SK-N-SH (cell line): ENCODE results near the gene DAB2IP. TPM values are rescaled to one million over a fixed set of nuclear protein-coding genes. Genes with fewer than 3 reads are reported as not detected.

Experiments used
- CTCF ChIA-PET: fragments of 300-600, 350-600 bp; formaldehyde crosslinking; extraction: SDS; loops from one replicate; lab custom pipeline; 2021; lab: Yijun Ruan, JAX
- POLR2A ChIA-PET: fragments of 350-600 bp; sonication (Branson Sonifier 250); formaldehyde crosslinking; extraction: SDS; loops from one replicate; lab custom pipeline; 2020; ENCODE audit warnings: antibody characterized with exemption, inconsistent platforms; lab: Yijun Ruan, JAX
- DNase-seq: peaks from one replicate; pipeline ENCODE4 v3.0.0; 2012
- H2AFZ ChIP-seq: fragments of 200-600 bp; sonication (generic); 2 replicates; pipeline ENCODE4 v1.8.1; 2016; ENCODE audit warnings: antibody characterized with exemption, mild to moderate bottlenecking, low read depth
- H3F3A ChIP-seq: fragments of 200-600 bp; sonication (generic); replicated peaks from 2 replicates; pipeline ENCODE3; 2016; ENCODE audit warnings: antibody characterized with exemption, mild to moderate bottlenecking; ENCODE audit not compliant: insufficient read depth
- H3K27ac ChIP-seq, 2 experiments: fragments of 200-500 bp in 1 of 2; fragments of 200-600 bp in 1 of 2; sonication (Bioruptor generic) in 1 of 2; sonication (generic), shearing (Covaris generic) in 1 of 2; 2 replicates each; pipeline versions ENCODE4 v1.5.1 to v1.6.1; 2014 to 2016; ENCODE audit warnings: low read depth in 2 of 2, inconsistent platforms in 1 of 2, low read length in 1 of 2, mild to moderate bottlenecking in 1 of 2, mixed read lengths in 1 of 2
- H3K27me3 ChIP-seq: fragments of 200-600 bp; sonication (generic), shearing (Covaris generic); 2 replicates; pipeline ENCODE4 v1.6.1; 2016; ENCODE audit warnings: mixed run types; ENCODE audit not compliant: insufficient read depth
- H3K36me3 ChIP-seq, 2 experiments: fragments of 200-500 bp in 1 of 2; fragments of 200-600 bp in 1 of 2; sonication (Bioruptor generic) in 1 of 2; sonication (generic) in 1 of 2; replicated peaks in 1 of 2; 2 replicates each; pipeline versions ENCODE3 to v1.5.1; 2014 to 2016; ENCODE audit warnings: low read length in 1 of 2, mild to moderate bottlenecking in 1 of 2; ENCODE audit not compliant: insufficient read depth in 2 of 2, control insufficient read depth in 1 of 2
- H3K4me1 ChIP-seq, 2 experiments: fragments of 200-500 bp in 1 of 2; fragments of 200-600 bp in 1 of 2; sonication (Bioruptor generic) in 1 of 2; sonication (generic), shearing (Covaris generic) in 1 of 2; 2 replicates each; pipeline versions ENCODE4 v1.5.1 to v1.6.1; 2014 to 2016; ENCODE audit warnings: low read depth in 1 of 2, low read length in 1 of 2, mixed run types in 1 of 2; ENCODE audit not compliant: insufficient read depth in 2 of 2, control insufficient read depth in 1 of 2
- H3K4me2 ChIP-seq: fragments of 200-600 bp; sonication (generic), shearing (Covaris generic); 2 replicates; pipeline ENCODE4 v1.6.1; 2017; ENCODE audit warnings: mixed run types
- H3K4me3 ChIP-seq, 2 experiments: fragments of 200-500 bp in 1 of 2; fragments of 200-600 bp in 1 of 2; sonication (Bioruptor generic) in 1 of 2; sonication (generic), shearing (Covaris generic) in 1 of 2; 2 replicates each; pipeline versions ENCODE4 v1.5.1 to v1.8.1; 2014 to 2016; ENCODE audit warnings: low read depth in 2 of 2, inconsistent platforms in 1 of 2, low read length in 1 of 2, mild to moderate bottlenecking in 1 of 2, mixed read lengths in 1 of 2, moderate library complexity in 1 of 2
- H3K79me2 ChIP-seq: fragments of 200-600 bp; sonication (generic); 2 replicates; pipeline ENCODE4 v1.8.1; 2017; ENCODE audit warnings: mild to moderate bottlenecking; ENCODE audit not compliant: insufficient read depth
- H3K9ac ChIP-seq: fragments of 200-600 bp; sonication (generic); 2 replicates; pipeline ENCODE4 v1.6.1; 2017; ENCODE audit warnings: mixed run types
- H3K9me2 ChIP-seq: fragments of 200-600 bp; sonication (generic); 2 replicates; pipeline ENCODE4 v1.6.1; 2017; ENCODE audit warnings: mixed run types
- H3K9me3 ChIP-seq: fragments of 200-600 bp; sonication (generic); 2 replicates; pipeline ENCODE4 v1.6.1; 2017; ENCODE audit warnings: mixed run types, mild to moderate bottlenecking, moderate library complexity
- H4K20me1 ChIP-seq: fragments of 200-600 bp; sonication (generic); 2 replicates; pipeline ENCODE4 v1.6.1; 2017; ENCODE audit warnings: mild to moderate bottlenecking, mixed run types; ENCODE audit not compliant: insufficient read depth
- CHD2 ChIP-seq: fragments of 150-350 bp; IDR thresholded peaks from 2 replicates; pipeline ENCODE4 v1.6.1; 2018; ENCODE audit warnings: low read length; ENCODE audit not compliant: partially characterized antibody
- CTCF ChIP-seq: fragments of 200-600 bp; sonication (generic); IDR thresholded peaks from 2 replicates; pipeline ENCODE4 v1.6.1; 2017; ENCODE audit warnings: antibody characterized with exemption, mild to moderate bottlenecking, moderate library complexity
- ELF1 ChIP-seq: IDR thresholded peaks from 2 replicates; pipeline ENCODE4 v1.4.0; 2012
- FOXJ3 ChIP-seq: sonication (generic); formaldehyde crosslinking; IDR thresholded peaks from 2 replicates; pipeline ENCODE4 v1.5.1; 2020; ENCODE audit warnings: mild to moderate bottlenecking, missing genetic modification reagents
- FOXM1 ChIP-seq: IDR thresholded peaks from 2 replicates; pipeline ENCODE4 v1.4.0; 2012; ENCODE audit warnings: low read depth, mild to moderate bottlenecking
- GABPA ChIP-seq: IDR thresholded peaks from 2 replicates; pipeline ENCODE4 v1.4.0; 2012; ENCODE audit warnings: low read depth, mild to moderate bottlenecking
- GATA2 ChIP-seq: sonication (generic); formaldehyde crosslinking; IDR thresholded peaks from 2 replicates; pipeline ENCODE4 v1.5.0; 2020; ENCODE audit warnings: mild to moderate bottlenecking, missing genetic modification reagents
- JUND ChIP-seq: IDR thresholded peaks from 2 replicates; pipeline ENCODE4 v1.4.0; 2012
- MAX ChIP-seq: IDR thresholded peaks from 2 replicates; pipeline ENCODE4 v1.4.0; 2012; ENCODE audit warnings: low read depth
- MXI1 ChIP-seq: IDR thresholded peaks from 2 replicates; pipeline ENCODE4 v1.6.1; 2012; ENCODE audit warnings: mild to moderate bottlenecking, low read depth, low read length, improper control_type of control experiment
- NFIC ChIP-seq: IDR thresholded peaks from 2 replicates; pipeline ENCODE4 v1.4.0; 2012; ENCODE audit warnings: borderline replicate concordance
- NRF1 ChIP-seq: IDR thresholded peaks from 2 replicates; pipeline ENCODE4 v1.6.1; 2012; ENCODE audit warnings: low read depth, mild to moderate bottlenecking, low read length
- PBX3 ChIP-seq: IDR thresholded peaks from 2 replicates; pipeline ENCODE4; 2012
- RAD21 ChIP-seq: IDR thresholded peaks from 2 replicates; pipeline ENCODE4 v1.6.1; 2012; ENCODE audit warnings: mild to moderate bottlenecking, low read length
- RCOR1 ChIP-seq: fragments of 150-350 bp; IDR thresholded peaks from 2 replicates; pipeline ENCODE4 v1.6.1; 2017; ENCODE audit warnings: antibody characterized with exemption, low read length
- RFX5 ChIP-seq: IDR thresholded peaks from 2 replicates; pipeline ENCODE4 v1.6.1; 2012; ENCODE audit warnings: mild to moderate bottlenecking, improper control_type of control experiment, low read length
- TAF1 ChIP-seq: IDR thresholded peaks from 2 replicates; pipeline ENCODE4 v1.6.1; 2012; ENCODE audit warnings: low read depth, mild to moderate bottlenecking, low read length, moderate library complexity, borderline replicate concordance
- USF2 ChIP-seq: fragments of 150-350 bp; IDR thresholded peaks from 2 replicates; pipeline ENCODE4 v1.6.1; 2017; ENCODE audit warnings: antibody characterized with exemption, low read length, low read depth, borderline replicate concordance
- WGBS: methylation state at CpG from one replicate; pipeline ENCODE4 v1.1.6; 2017; ENCODE audit warnings: low lambda C conversion rate; 5-methylcytosine and 5-hydroxymethylcytosine counted together
- polyA plus RNA-seq, 3 experiments: library from polyadenylated mRNA; depleted of rRNA; stranded (reverse); fragments of >200 nt; gene quantifications; 2 replicates each; pipeline ENCODE4 v1.2.3, GENCODE V29; 2012
- TF ChIP-seq, protein P1 (sequence below): IDR thresholded peaks from 2 replicates; pipeline ENCODE4 v1.4.0; 2012; ENCODE audit warnings: low read depth, borderline replicate concordance
- TF ChIP-seq, protein P2 (sequence below): fragments of 150-350 bp; IDR thresholded peaks from 2 replicates; pipeline ENCODE4 v1.6.1; 2016; ENCODE audit warnings: mild to moderate bottlenecking, low read depth, low read length

DAB2IP gene
- polyA plus RNA-seq, 1 of the 3 experiments (the other 2 are of a cell fraction): 21.4 TPM

- TF ChIP-seq CTCF (no peak), JUND (no peak), RFX5 (no peak), TAF1 (no peak), ELF1 (no peak), CHD2 (no peak), GATA2 (CRISPR knock-in tag) (no peak), NRF1 (no peak)
- TF ChIP-seq, protein P1, sequence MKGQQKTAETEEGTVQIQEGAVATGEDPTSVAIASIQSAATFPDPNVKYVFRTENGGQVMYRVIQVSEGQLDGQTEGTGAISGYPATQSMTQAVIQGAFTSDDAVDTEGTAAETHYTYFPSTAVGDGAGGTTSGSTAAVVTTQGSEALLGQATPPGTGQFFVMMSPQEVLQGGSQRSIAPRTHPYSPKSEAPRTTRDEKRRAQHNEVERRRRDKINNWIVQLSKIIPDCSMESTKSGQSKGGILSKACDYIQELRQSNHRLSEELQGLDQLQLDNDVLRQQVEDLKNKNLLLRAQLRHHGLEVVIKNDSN: no peak
Measured at GRCh38 chr9:121771851-121772599, 120.6 kb downstream of the DAB2IP start (continued).

- no peaks in the 10 kb centered on the region for H3K9me2 ChIP-seq
- H3K79me2 ChIP-seq: no peaks in the 10 kb centered on the region
- H3F3A ChIP-seq: peaks cover 18% of the 10 kb centered on the region
- H3K27ac ChIP-seq: no peak overlapping the region
- no peaks in the 10 kb centered on the region for H4K20me1 ChIP-seq
- ChIA-PET CTCF (no interaction called here), POLR2A (no interaction called here)
- no peak overlapping the region for H3K9ac ChIP-seq
- no peak for DNase-seq
- no peaks in the 10 kb centered on the region for H3K27me3 ChIP-seq
- H3K4me1 ChIP-seq: peaks cover 0 to 21% of the 10 kb centered on the region in 2 experiments; a peak in 2 of 4 replicates
- H3K4me3 ChIP-seq: no peak overlapping the region
- H3K4me2 ChIP-seq: no peak overlapping the region
- H2AFZ ChIP-seq: no peak overlapping the region
- peaks cover 45 to 68% of the 10 kb centered on the region in 2 experiments for H3K36me3 ChIP-seq
- H3K9me3 ChIP-seq: 0 out of 2 replicates have a peak, but pooled peaks cover 5% of the 10 kb centered on the region
- WGBS: 88% methylated on average over 12 of the region's 45 CpGs
- TF ChIP-seq GABPA (no peak), NRF1 (no peak), CHD2 (no peak), RCOR1 (no peak), RAD21 (no peak), MAX (no peak), NFIC (no peak), TAF1 (no peak), PBX3 (no peak), FOXM1 (no peak), ELF1 (no peak), FOXJ3 (CRISPR knock-in tag) (no peak), RFX5 (no peak), USF2 (no peak), MXI1 (no peak)
- TF ChIP-seq, protein P2, sequence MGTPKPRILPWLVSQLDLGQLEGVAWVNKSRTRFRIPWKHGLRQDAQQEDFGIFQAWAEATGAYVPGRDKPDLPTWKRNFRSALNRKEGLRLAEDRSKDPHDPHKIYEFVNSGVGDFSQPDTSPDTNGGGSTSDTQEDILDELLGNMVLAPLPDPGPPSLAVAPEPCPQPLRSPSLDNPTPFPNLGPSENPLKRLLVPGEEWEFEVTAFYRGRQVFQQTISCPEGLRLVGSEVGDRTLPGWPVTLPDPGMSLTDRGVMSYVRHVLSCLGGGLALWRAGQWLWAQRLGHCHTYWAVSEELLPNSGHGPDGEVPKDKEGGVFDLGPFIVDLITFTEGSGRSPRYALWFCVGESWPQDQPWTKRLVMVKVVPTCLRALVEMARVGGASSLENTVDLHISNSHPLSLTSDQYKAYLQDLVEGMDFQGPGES: no peak
Measured at GRCh38 chr9:121772600-121773285, 121.3 kb downstream of the DAB2IP start.
